Osteocyte (in vitro differentiated cells): ENCODE measurements around the gene ACHE. TPM values are rescaled to one million over a fixed set of nuclear protein-coding genes. Genes with fewer than 3 reads are reported as not detected.
A peak's percentile ranks its signal among the peaks of the same experiment; 100 is the strongest.

ENCODE experiments used
- DNase-seq: peaks from one replicate; pipeline ENCODE4 v3.0.0; 2021; ENCODE audit warnings: mixed read lengths; ENCODE audit not compliant: unreplicated experiment; ENCODE audit errors: extremely low spot score
- H3K27ac Mint-ChIP-seq: one replicate; pipeline ENCODE4 v1.8.0; 2021; ENCODE audit warnings: mild to moderate bottlenecking, mixed read lengths; ENCODE audit not compliant: unreplicated experiment
- H3K27me3 Mint-ChIP-seq: one replicate; pipeline ENCODE4 v1.8.0; 2021; ENCODE audit warnings: mixed read lengths; ENCODE audit not compliant: unreplicated experiment
- H3K36me3 Mint-ChIP-seq: one replicate; pipeline ENCODE4 v1.8.0; 2021; ENCODE audit warnings: mixed read lengths; ENCODE audit not compliant: unreplicated experiment
- H3K4me1 Mint-ChIP-seq: one replicate; pipeline ENCODE4 v1.8.0; 2021; ENCODE audit warnings: mixed read lengths; ENCODE audit not compliant: unreplicated experiment
- H3K4me3 Mint-ChIP-seq: one replicate; pipeline ENCODE4 v1.8.0; 2021; ENCODE audit warnings: mild to moderate bottlenecking, moderate library complexity, mixed read lengths; ENCODE audit not compliant: unreplicated experiment
- H3K9me3 Mint-ChIP-seq: one replicate; pipeline ENCODE4 v1.8.0; 2021; ENCODE audit warnings: mixed read lengths; ENCODE audit not compliant: unreplicated experiment
- CTCF ChIP-seq: fragments of 200-600 bp; sonication (generic); IDR thresholded peaks from 2 replicates; pipeline ENCODE4 v1.5.0; 2021; ENCODE audit warnings: antibody characterized with exemption, mild to moderate bottlenecking, moderate library complexity
- total RNA-seq: library from RNA; stranded (reverse); gene quantifications from 2 replicates; pipeline ENCODE4 v1.2.1, GENCODE V29; 2021

ACHE gene
- total RNA-seq, 1 donor from 2014 or later, result 2.2 TPM

DNA sequence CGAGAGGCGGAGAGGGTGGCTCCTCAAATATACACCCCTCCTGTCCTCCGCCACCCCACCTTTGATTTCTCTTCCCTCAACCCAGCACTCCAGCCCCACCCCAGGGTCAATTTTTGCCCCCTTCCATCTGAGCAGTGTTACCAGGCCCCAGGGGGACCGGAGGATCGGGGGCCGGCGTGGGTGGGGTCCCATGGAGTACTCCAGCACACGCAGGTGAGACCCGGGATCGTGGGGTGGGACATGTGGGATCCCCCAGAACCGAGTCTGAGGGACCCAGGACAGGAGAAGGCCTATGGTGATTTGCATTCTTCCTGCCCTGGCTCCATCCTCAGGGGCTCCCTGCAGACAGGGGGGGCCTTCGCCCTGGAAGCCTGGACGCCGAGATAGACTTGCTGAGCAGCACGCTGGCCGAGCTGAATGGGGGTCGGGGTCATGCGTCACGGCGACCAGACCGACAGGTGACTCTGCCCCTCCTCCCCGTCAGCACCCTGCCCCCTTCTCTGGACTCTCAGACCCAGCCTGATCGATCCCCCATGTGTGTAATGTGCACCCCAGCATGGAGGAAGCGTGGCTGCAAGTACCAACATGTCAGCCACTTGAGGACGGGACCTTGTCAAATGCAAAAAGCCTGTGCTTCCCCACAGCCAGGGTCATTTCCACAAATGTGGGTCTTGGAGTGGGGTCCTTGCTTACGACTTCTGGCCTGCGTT lies 27.8 kb downstream of the ACHE start:
- Mint-ChIP-seq H3K27me3 (no peaks in the 10 kb centered on the region), H3K9me3 (no peaks in the 10 kb centered on the region), H3K4me3 (peak overlapping the region; percentile 96), H3K36me3 (peaks cover 14% of the 10 kb centered on the region), H3K4me1 (peaks cover 34% of the 10 kb centered on the region), H3K27ac (peak overlapping the region; percentile 88)
- TF ChIP-seq CTCF, result no peak
- DNase-seq, result no peak

- DNase-seq, result peak; percentile 95
- Mint-ChIP-seq H3K4me3 (peak within 1 kb of the TSS; percentile 96), H3K4me1 (peaks cover 34% of the 10 kb centered on the region), H3K27me3 (no peaks in the 10 kb centered on the region), H3K9me3 (no peaks in the 10 kb centered on the region), H3K27ac (peak within 1 kb of the TSS; percentile 96), H3K36me3 (peaks cover 10% of the 10 kb centered on the region)
- TF ChIP-seq CTCF, result no peak
Measured at GRCh38 chr7:100867040-100867775, 28.5 kb downstream of the ACHE start, which contains the start of gene TRIP6. Gene TRIP6, plus strand, starts transcription at chr7:100867387. Its CDS starts 111 bp downstream, at chr7:100867498.

- Mint-ChIP-seq H3K27me3 (no peaks in the 10 kb centered on the region), H3K4me3 (peak overlapping the region; percentile 96), H3K27ac (peak overlapping the region; percentile 96), H3K9me3 (no peaks in the 10 kb centered on the region), H3K4me1 (peaks cover 33% of the 10 kb centered on the region), H3K36me3 (peaks cover 8% of the 10 kb centered on the region)
- no peak for TF ChIP-seq CTCF
- DNase-seq, result no peak
Measured at GRCh38 chr7:100866729-100867039, 29.0 kb downstream of the ACHE start.

DNA sequence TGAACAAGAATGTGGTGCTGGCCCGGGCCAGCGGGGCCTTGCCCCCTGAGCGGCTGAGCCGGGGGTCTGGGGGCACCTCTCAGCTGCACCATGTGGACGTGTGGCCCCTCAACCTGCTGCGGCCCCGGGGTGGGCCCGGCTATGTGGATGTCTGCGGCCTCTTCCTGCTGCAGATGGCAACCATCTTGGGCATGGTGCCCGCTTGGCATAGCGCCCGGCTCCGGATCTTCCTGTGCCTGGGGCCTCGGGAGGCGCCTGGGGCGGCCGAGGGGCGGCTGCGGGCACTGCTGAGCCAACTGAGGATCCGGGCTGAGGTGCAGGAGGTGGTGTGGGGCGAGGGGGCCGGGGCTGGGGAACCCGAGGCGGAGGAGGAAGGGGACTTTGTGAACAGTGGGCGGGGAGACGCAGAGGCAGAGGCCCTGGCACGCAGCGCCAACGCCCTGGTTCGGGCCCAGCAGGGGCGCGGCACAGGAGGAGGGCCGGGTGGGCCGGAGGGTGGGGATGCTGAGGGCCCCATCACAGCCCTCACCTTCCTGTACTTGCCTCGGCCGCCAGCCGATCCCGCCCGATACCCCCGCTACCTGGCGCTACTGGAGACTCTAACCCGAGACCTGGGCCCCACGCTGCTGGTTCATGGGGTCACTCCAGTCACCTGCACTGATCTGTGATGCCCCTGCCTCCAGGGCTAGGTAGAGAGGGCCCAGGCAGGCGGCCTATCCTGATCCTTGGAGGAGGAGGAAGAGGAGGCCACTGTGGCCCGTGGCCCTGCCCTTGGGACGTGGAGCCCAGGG lies 29.6 kb downstream of the ACHE start:
- DNase-seq, result no peak
- H3K27ac Mint-ChIP-seq, result peak overlapping the region; percentile 96
- TF ChIP-seq CTCF, result no peak
- H3K4me1 Mint-ChIP-seq, result peaks cover 32% of the 10 kb centered on the region
- H3K4me3 Mint-ChIP-seq, result peak overlapping the region; percentile 96
- H3K9me3 Mint-ChIP-seq, result no peaks in the 10 kb centered on the region
- no peaks in the 10 kb centered on the region for H3K27me3 Mint-ChIP-seq
- peaks cover 3% of the 10 kb centered on the region for H3K36me3 Mint-ChIP-seq
